Ascending aorta (tissue), 2 donors: ENCODE results near the gene TAGLN2. TPM values are rescaled to one million over a fixed set of nuclear protein-coding genes. Genes with fewer than 3 reads are reported as not detected.

ENCODE experiments used
- DNase-seq, 2 donors: peaks; one replicate each; pipeline ENCODE4 v3.0.0-alpha.2; 2019; ENCODE audit warnings: low spot score in 2 of 2
- H3K27ac ChIP-seq, 2 donors: fragments of 200-600 bp; sonication (generic); one replicate each; pipeline ENCODE4 v1.5.1; 2016 to 2017; ENCODE audit warnings: mild to moderate bottlenecking in 1 of 2
- H3K27me3 ChIP-seq: fragments of 200-600 bp; sonication (generic); one replicate; pipeline ENCODE4 v1.5.1; 2017
- H3K36me3 ChIP-seq, 2 donors: fragments of 200-600 bp; sonication (generic); one replicate each; pipeline ENCODE4 v1.5.1; 2016
- H3K4me1 ChIP-seq, 2 donors: fragments of 200-600 bp; sonication (generic); one replicate each; pipeline ENCODE4 v1.5.1; 2016 to 2017; ENCODE audit warnings: mild to moderate bottlenecking in 1 of 2
- H3K4me3 ChIP-seq, 2 donors: fragments of 200-600 bp; sonication (generic); one replicate each; pipeline ENCODE4 v1.5.1; 2016 to 2017; ENCODE audit warnings: mild to moderate bottlenecking in 1 of 2
- H3K9me3 ChIP-seq, 2 donors: fragments of 200-600 bp; sonication (generic); one replicate each; pipeline ENCODE4 v1.5.1; 2016
- CTCF ChIP-seq, 3 experiments: fragments of 200-600 bp in 2 of 3; fragments of 450-650 bp in 1 of 3; sonication (generic) in 2 of 3; IDR thresholded peaks; one replicate each; pipeline ENCODE4 v1.5.1; 2016 to 2019; ENCODE audit warnings: antibody characterized with exemption in 3 of 3, mild to moderate bottlenecking in 1 of 3, moderate library complexity in 1 of 3
- intact Hi-C: fragments of 100-400 bp; cut with DNase I; formaldehyde crosslinking; loops from one replicate; pipeline ENCODE4 v1.15.1; 2023
- total RNA-seq: library from RNA; depleted of rRNA; stranded (reverse); fragments of >200 nt; gene quantifications from one replicate; pipeline ENCODE4 v1.1.0, GENCODE V29; 2016

The TAGLN2 gene
- total RNA-seq, 1 donor from 2014 or later: 363 TPM

GRCh38 chr1:159890390-159890789 lies 34.9 kb downstream of the TAGLN2 start:
- no peak for DNase-seq
- H3K4me1 ChIP-seq: peaks cover 6 to 10% of the 10 kb centered on the region in 2 donors
- no peaks in the 10 kb centered on the region for H3K36me3 ChIP-seq
- intact Hi-C loops: loop anchor here (5.0 to 10.0 kb wide), 2 partner anchors 117 to 726 kb away; no protein-coding TSS in a partner anchor
- no peak for TF ChIP-seq CTCF (IDR thresholded peaks at IDR 0.05)
- no peaks in the 10 kb centered on the region for H3K9me3 ChIP-seq
- no peaks in the 10 kb centered on the region for H3K27me3 ChIP-seq
- peak overlapping the region; percentile 68 for H3K27ac ChIP-seq
- H3K4me3 ChIP-seq: no peak overlapping the region

- DNase-seq: peak in 1 of 2 donors; percentile 71
- TF ChIP-seq CTCF (IDR thresholded peaks at IDR 0.05): peak in 1 of 3 experiments; percentile 5
- H3K9me3 ChIP-seq: no peaks in the 10 kb centered on the region
- peaks cover 6 to 10% of the 10 kb centered on the region in 2 donors for H3K4me1 ChIP-seq
- intact Hi-C loops: loop anchor here (5.0 to 10.0 kb wide), 2 partner anchors 117 to 725 kb away; no protein-coding TSS in a partner anchor
- no peak overlapping the region for H3K4me3 ChIP-seq
- no peaks in the 10 kb centered on the region for H3K27me3 ChIP-seq
- H3K36me3 ChIP-seq: no peaks in the 10 kb centered on the region
- peak overlapping the region; percentile 68 for H3K27ac ChIP-seq
Observed at GRCh38 chr1:159889821-159890252, 35.5 kb downstream of the TAGLN2 start.

GRCh38 chr1:159889202-159889601 lies 36.1 kb downstream of the TAGLN2 start:
- Histone ChIP-seq H3K9me3 (no peaks in the 10 kb centered on the region), H3K4me1 (peaks cover 6 to 10% of the 10 kb centered on the region in 2 donors), H3K27ac (peak overlapping the region; percentile 68), H3K4me3 (no peak overlapping the region), H3K27me3 (no peaks in the 10 kb centered on the region), H3K36me3 (no peaks in the 10 kb centered on the region)
- no peak for TF ChIP-seq CTCF (IDR thresholded peaks at IDR 0.05)
- intact Hi-C loops: no loop called here
- DNase-seq: no peak

- no peak overlapping the region for H3K27ac ChIP-seq
- intact Hi-C loops: no loop called here
- no peak for DNase-seq
- peaks cover under 1% of the 10 kb centered on the region in 2 donors for H3K4me1 ChIP-seq
- no peaks in the 10 kb centered on the region for H3K9me3 ChIP-seq
- no peak overlapping the region for H3K4me3 ChIP-seq
- no peaks in the 10 kb centered on the region for H3K36me3 ChIP-seq
- no peak for TF ChIP-seq CTCF (IDR thresholded peaks at IDR 0.05)
- H3K27me3 ChIP-seq: no peaks in the 10 kb centered on the region
Observed at GRCh38 chr1:159884296-159884695, 41.0 kb downstream of the TAGLN2 start.

GRCh38 chr1:159883134-159883533 lies 42.2 kb downstream of the TAGLN2 start:
- Histone ChIP-seq H3K4me3 (no peak overlapping the region), H3K27ac (no peak overlapping the region), H3K4me1 (no peaks in the 10 kb centered on the region), H3K36me3 (no peaks in the 10 kb centered on the region), H3K9me3 (no peaks in the 10 kb centered on the region), H3K27me3 (no peaks in the 10 kb centered on the region)
- DNase-seq: no peak
- intact Hi-C loops: no loop called here
- TF ChIP-seq CTCF (IDR thresholded peaks at IDR 0.05): no peak

GRCh38 chr1:159882527-159882862 lies 42.8 kb downstream of the TAGLN2 start:
- H3K4me1 ChIP-seq: no peaks in the 10 kb centered on the region
- no peaks in the 10 kb centered on the region for H3K36me3 ChIP-seq
- no peak overlapping the region for H3K27ac ChIP-seq
- no peak overlapping the region for H3K4me3 ChIP-seq
- TF ChIP-seq CTCF (IDR thresholded peaks at IDR 0.05): no peak
- DNase-seq: no peak
- no peaks in the 10 kb centered on the region for H3K9me3 ChIP-seq
- intact Hi-C loops: no loop called here
- no peaks in the 10 kb centered on the region for H3K27me3 ChIP-seq
